DND-41 (cell line): Measurements from ENCODE around the gene AGK.

Experiments
- EZH2 ChIP-seq: IDR thresholded peaks from 3 replicates; pipeline ENCODE4 v1.6.1; 2012; ENCODE audit warnings: borderline replicate concordance, low read depth, mild to moderate bottlenecking, moderate library complexity, low read length, inconsistent platforms; ENCODE audit not compliant: severe bottlenecking
- TF ChIP-seq, protein P1 (sequence below): IDR thresholded peaks from 2 replicates; pipeline ENCODE4 v1.5.1; 2012; ENCODE audit warnings: borderline replicate concordance, low read length, moderate library complexity, mild to moderate bottlenecking; ENCODE audit not compliant: poor library complexity, severe bottlenecking; ENCODE audit errors: extremely low read depth

DNA sequence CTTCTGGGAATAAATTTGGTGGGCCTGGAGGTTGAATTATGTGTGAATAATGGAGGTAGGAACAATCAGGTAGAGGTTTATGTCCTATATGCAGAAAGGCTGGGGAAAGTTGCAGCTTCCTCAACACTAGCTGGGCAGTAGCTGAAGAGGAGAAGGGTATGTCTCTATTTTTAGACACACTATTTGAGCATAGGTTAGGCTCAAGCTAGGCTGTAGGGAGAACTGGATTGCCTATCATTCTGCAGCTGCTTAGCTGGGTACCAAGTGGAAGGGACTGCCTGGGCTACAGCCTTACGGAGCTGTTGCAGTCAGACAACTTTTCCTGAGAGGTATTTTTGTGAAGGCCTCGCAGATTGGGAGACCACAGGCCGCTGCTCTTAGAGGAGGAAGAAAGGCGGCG, 82.9 kb downstream of the AGK start:
- TF ChIP-seq, protein P1, sequence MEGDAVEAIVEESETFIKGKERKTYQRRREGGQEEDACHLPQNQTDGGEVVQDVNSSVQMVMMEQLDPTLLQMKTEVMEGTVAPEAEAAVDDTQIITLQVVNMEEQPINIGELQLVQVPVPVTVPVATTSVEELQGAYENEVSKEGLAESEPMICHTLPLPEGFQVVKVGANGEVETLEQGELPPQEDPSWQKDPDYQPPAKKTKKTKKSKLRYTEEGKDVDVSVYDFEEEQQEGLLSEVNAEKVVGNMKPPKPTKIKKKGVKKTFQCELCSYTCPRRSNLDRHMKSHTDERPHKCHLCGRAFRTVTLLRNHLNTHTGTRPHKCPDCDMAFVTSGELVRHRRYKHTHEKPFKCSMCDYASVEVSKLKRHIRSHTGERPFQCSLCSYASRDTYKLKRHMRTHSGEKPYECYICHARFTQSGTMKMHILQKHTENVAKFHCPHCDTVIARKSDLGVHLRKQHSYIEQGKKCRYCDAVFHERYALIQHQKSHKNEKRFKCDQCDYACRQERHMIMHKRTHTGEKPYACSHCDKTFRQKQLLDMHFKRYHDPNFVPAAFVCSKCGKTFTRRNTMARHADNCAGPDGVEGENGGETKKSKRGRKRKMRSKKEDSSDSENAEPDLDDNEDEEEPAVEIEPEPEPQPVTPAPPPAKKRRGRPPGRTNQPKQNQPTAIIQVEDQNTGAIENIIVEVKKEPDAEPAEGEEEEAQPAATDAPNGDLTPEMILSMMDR: no peak
- no peak for TF ChIP-seq EZH2
